B cell (primary cell): ENCODE results near the gene CLCN7. TPM values are rescaled to one million over a fixed set of nuclear protein-coding genes. Genes with fewer than 3 reads are reported as not detected.

ENCODE experiments used
- ATAC-seq: fragments of 200-7000 bp; cut with Tn5 transposase; one replicate; pipeline ENCODE4 v1.10.0; 2021; ENCODE audit warnings: low read depth, mild to moderate bottlenecking, moderate number of reproducible peaks, moderate library complexity
- CTCF ChIA-PET: fragments of 350-600 bp; sonication (Branson Sonifier 250); formaldehyde crosslinking; loops from one replicate; lab custom pipeline; 2021; ENCODE audit warnings: antibody characterized with exemption, inconsistent platforms; lab: Charles Lee
- POLR2A ChIA-PET: fragments of 350-600 bp; sonication (Branson Sonifier 250); formaldehyde crosslinking; loops from one replicate; lab custom pipeline; 2021; ENCODE audit warnings: antibody characterized with exemption; lab: Charles Lee
- DNase-seq: peaks from one replicate; pipeline ENCODE4 v3.0.0; 2013
- H2AFZ ChIP-seq: 2 replicates; pipeline ENCODE4 v1.6.1; 2012; ENCODE audit warnings: mild to moderate bottlenecking, low read depth, low read length; ENCODE audit not compliant: insufficient read depth, poor library complexity, severe bottlenecking
- H3K27ac ChIP-seq, 2 donors: 1 replicate in 1 of 2; 2 replicates in 1 of 2; pipeline ENCODE4 v1.5.1; 2012 to 2013; ENCODE audit warnings: low read length in 2 of 2, mild to moderate bottlenecking in 2 of 2, moderate library complexity in 1 of 2
- H3K27me3 ChIP-seq, 4 experiments: fragments of 200-600 bp in 1 of 4; sonication (generic) in 1 of 4; replicated peaks in 1 of 4; 1 replicate in 2 of 4; 2 replicates in 2 of 4; pipeline versions ENCODE4 v1.6.1 to v1.7.0; 2013 to 2016; ENCODE audit warnings: low read length in 3 of 4, mild to moderate bottlenecking in 2 of 4, mixed read lengths in 1 of 4, moderate library complexity in 1 of 4; ENCODE audit not compliant: insufficient read depth in 4 of 4, control insufficient read depth in 3 of 4; ENCODE audit errors: control extremely low read depth in 1 of 4
- H3K36me3 ChIP-seq, 2 experiments: replicated peaks in 1 of 2; 1 replicate in 1 of 2; 2 replicates in 1 of 2; pipeline versions ENCODE4 v1.6.1 to v1.7.1; 2013; ENCODE audit warnings: low read length in 1 of 2; ENCODE audit not compliant: insufficient read depth in 2 of 2, control insufficient read depth in 1 of 2; ENCODE audit errors: control extremely low read depth in 1 of 2, extremely low read depth in 1 of 2
- H3K4me1 ChIP-seq, 2 donors: fragments of 200-600 bp in 1 of 2; sonication (generic) in 1 of 2; 1 replicate in 1 of 2; 2 replicates in 1 of 2; pipeline versions ENCODE4 v1.5.1 to v1.6.1; 2013 to 2017; ENCODE audit warnings: low read length in 2 of 2; ENCODE audit not compliant: control insufficient read depth in 2 of 2, insufficient read depth in 2 of 2
- H3K4me2 ChIP-seq: replicated peaks from 2 replicates; pipeline ENCODE3; 2012; ENCODE audit warnings: mild to moderate bottlenecking, low read depth, low read length; ENCODE audit not compliant: poor library complexity, severe bottlenecking
- H3K4me3 ChIP-seq, 5 experiments: fragments of 200-600 bp in 1 of 5; sonication (generic) in 1 of 5; 1 replicate in 3 of 5; 2 replicates in 2 of 5; pipeline versions ENCODE4 v1.5.1 to v1.7.0; 2011 to 2016; ENCODE audit warnings: low read length in 4 of 5, mild to moderate bottlenecking in 4 of 5, low read depth in 2 of 5, control low read depth in 1 of 5, moderate library complexity in 1 of 5; ENCODE audit not compliant: insufficient read depth in 1 of 5; ENCODE audit errors: control extremely low read depth in 1 of 5, extremely low read depth in 1 of 5
- H3K79me2 ChIP-seq: fragments of 200-600 bp; sonication (generic); one replicate; pipeline ENCODE4 v1.6.0; 2016; ENCODE audit warnings: low read length; ENCODE audit not compliant: control insufficient read depth, insufficient read depth
- H3K9ac ChIP-seq: fragments of 200-600 bp; sonication (generic); 2 replicates; pipeline ENCODE4 v1.6.1; 2017; ENCODE audit warnings: mild to moderate bottlenecking, low read length, moderate library complexity
- H3K9me3 ChIP-seq, 3 donors: one replicate each; pipeline versions ENCODE4 v1.6.1 to v1.7.1; 2013; ENCODE audit warnings: low read length in 2 of 3; ENCODE audit not compliant: control insufficient read depth in 2 of 3, insufficient read depth in 1 of 3; ENCODE audit errors: control extremely low read depth in 1 of 3
- H4K20me1 ChIP-seq: 2 replicates; pipeline ENCODE4 v1.6.0; 2012; ENCODE audit warnings: mild to moderate bottlenecking, low read length; ENCODE audit not compliant: insufficient read depth, control insufficient read depth, poor library complexity, severe bottlenecking
- H3K27ac Mint-ChIP-seq: one replicate; pipeline ENCODE4 v1.8.0; 2021; ENCODE audit warnings: mixed read lengths
- H3K27me3 Mint-ChIP-seq: one replicate; pipeline ENCODE4 v1.8.0; 2021; ENCODE audit warnings: mixed read lengths
- H3K4me1 Mint-ChIP-seq: one replicate; pipeline ENCODE4 v1.8.0; 2021; ENCODE audit warnings: mixed read lengths
- H3K4me3 Mint-ChIP-seq: one replicate; pipeline ENCODE4 v1.8.0; 2021; ENCODE audit warnings: mixed read lengths
- H3K9me3 Mint-ChIP-seq: one replicate; pipeline ENCODE4 v1.8.0; 2022; ENCODE audit warnings: mixed read lengths; ENCODE audit not compliant: insufficient read depth
- EZH2 ChIP-seq: IDR thresholded peaks from 2 replicates; pipeline ENCODE4 v1.6.1; 2012; ENCODE audit warnings: borderline replicate concordance, low read depth, mild to moderate bottlenecking, moderate library complexity, low read length; ENCODE audit not compliant: insufficient read depth, poor library complexity, severe bottlenecking
- WGBS: methylation state at CpG from one replicate; pipeline ENCODE4 v1.1.5; 2013; ENCODE audit warnings: missing lambda C conversion rate; ENCODE audit not compliant: insufficient coverage; 5-methylcytosine and 5-hydroxymethylcytosine counted together
- intact Hi-C: fragments of 100-400 bp; cut with micrococcal nuclease; formaldehyde crosslinking; loops from one replicate; pipeline ENCODE4 v1.10.0; 2022
- polyA plus RNA-seq: library from polyadenylated mRNA; depleted of rRNA; stranded (reverse); fragments of >200 nt; gene quantifications from 2 replicates; pipeline ENCODE4 v1.2.3, GENCODE V29; 2012
- total RNA-seq, 2 donors: library from RNA; stranded (reverse); fragments of 120-200 nt in 1 of 2; gene quantifications; 1 replicate in 1 of 2; 2 replicates in 1 of 2; pipeline versions ENCODE4 v1.2.3 to v1.2.4, GENCODE V29; 2013 to 2022
- TF ChIP-seq, protein P1 (sequence below): fragments of 200-600 bp; IDR thresholded peaks from one replicate; pipeline ENCODE4 v1.8.0; 2022; ENCODE audit warnings: antibody characterized with exemption, mild to moderate bottlenecking

The CLCN7 gene
- total and polyA plus RNA-seq, 2 donors (not counting 1 experiment from before 2014, with no cell fraction given): 215 to 274 TPM

- Mint-ChIP-seq H3K4me1 (peaks cover 4% of the 10 kb centered on the region), H3K27ac (no peak overlapping the region), H3K9me3 (no peaks in the 10 kb centered on the region), H3K4me3 (no peak overlapping the region), H3K27me3 (no peaks in the 10 kb centered on the region)
- H3K79me2 ChIP-seq: no peaks in the 10 kb centered on the region
- H4K20me1 ChIP-seq: no peaks in the 10 kb centered on the region
- H3K4me2 ChIP-seq: peak overlapping the region; percentile 74
- 93% methylated on average over 38 of the region's 38 CpGs for WGBS
- no peaks in the 10 kb centered on the region for H3K9me3 ChIP-seq
- TF ChIP-seq, protein P1, sequence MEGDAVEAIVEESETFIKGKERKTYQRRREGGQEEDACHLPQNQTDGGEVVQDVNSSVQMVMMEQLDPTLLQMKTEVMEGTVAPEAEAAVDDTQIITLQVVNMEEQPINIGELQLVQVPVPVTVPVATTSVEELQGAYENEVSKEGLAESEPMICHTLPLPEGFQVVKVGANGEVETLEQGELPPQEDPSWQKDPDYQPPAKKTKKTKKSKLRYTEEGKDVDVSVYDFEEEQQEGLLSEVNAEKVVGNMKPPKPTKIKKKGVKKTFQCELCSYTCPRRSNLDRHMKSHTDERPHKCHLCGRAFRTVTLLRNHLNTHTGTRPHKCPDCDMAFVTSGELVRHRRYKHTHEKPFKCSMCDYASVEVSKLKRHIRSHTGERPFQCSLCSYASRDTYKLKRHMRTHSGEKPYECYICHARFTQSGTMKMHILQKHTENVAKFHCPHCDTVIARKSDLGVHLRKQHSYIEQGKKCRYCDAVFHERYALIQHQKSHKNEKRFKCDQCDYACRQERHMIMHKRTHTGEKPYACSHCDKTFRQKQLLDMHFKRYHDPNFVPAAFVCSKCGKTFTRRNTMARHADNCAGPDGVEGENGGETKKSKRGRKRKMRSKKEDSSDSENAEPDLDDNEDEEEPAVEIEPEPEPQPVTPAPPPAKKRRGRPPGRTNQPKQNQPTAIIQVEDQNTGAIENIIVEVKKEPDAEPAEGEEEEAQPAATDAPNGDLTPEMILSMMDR: no peak
- no peak for TF ChIP-seq EZH2
- ATAC-seq (no peak), DNase-seq (no peak)
- intact Hi-C loops: no loop called here
- no peak overlapping the region for H3K4me3 ChIP-seq
- peaks cover 0 to 27% of the 10 kb centered on the region in 2 experiments for H3K36me3 ChIP-seq
- ChIA-PET POLR2A (interaction anchor here (1.3 kb wide), 2 partner anchors 9 to 50 kb away, joined by 3 to 4 read pairs; partner anchors contain the start of gene TELO2), CTCF (no interaction called here)
- no peak overlapping the region for H2AFZ ChIP-seq
- peaks cover 24% of the 10 kb centered on the region in 2 donors for H3K4me1 ChIP-seq
- peak overlapping the region in 1 of 2 donors; percentile 100 for H3K27ac ChIP-seq
- H3K27me3 ChIP-seq: no peaks in the 10 kb centered on the region
- no peak overlapping the region for H3K9ac ChIP-seq
These were observed 31.3 kb downstream of the CLCN7 start for GRCh38 chr16:1443403-1443973.

DNA sequence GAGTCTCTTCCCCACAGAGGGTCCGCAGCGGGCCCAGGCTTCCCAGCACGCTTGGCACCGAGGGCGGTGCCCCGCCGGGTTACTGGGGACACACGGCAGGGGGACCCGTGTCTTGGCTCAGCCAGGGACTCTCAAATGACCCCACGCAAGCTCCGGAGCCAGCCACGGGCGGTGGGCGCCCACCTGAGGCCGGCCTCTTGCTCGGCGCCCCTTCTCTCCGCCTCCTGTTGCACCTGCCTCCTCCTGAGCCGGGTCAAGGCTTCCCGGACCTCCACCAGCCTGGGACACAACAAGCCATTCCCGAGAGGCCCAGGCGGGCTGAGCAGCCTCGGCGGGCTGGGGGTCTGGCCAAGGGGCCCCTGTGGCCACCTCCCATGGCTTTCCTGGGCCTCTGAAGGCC, 32.1 kb downstream of the CLCN7 start:
- Mint-ChIP-seq H3K27ac (no peak overlapping the region), H3K27me3 (no peaks in the 10 kb centered on the region), H3K4me3 (no peak overlapping the region), H3K9me3 (no peaks in the 10 kb centered on the region), H3K4me1 (peaks cover 4% of the 10 kb centered on the region)
- H3K9me3 ChIP-seq: no peaks in the 10 kb centered on the region
- H3K36me3 ChIP-seq: peaks cover 0 to 19% of the 10 kb centered on the region in 2 experiments
- intact Hi-C loops: no loop called here
- H3K9ac ChIP-seq: no peak overlapping the region
- no peak for ATAC-seq
- no peaks in the 10 kb centered on the region for H3K27me3 ChIP-seq
- no peak overlapping the region for H3K4me3 ChIP-seq
- no peak for DNase-seq
- WGBS: 89% methylated on average over 24 of the region's 24 CpGs
- peaks cover 24% of the 10 kb centered on the region in 2 donors for H3K4me1 ChIP-seq
- ChIA-PET POLR2A (interaction anchor here (1.3 kb wide), 1 partner anchor 8 kb away, joined by 4 read pairs; no protein-coding TSS in a partner anchor), CTCF (no interaction called here)
- H4K20me1 ChIP-seq: no peaks in the 10 kb centered on the region
- H3K27ac ChIP-seq: no peak overlapping the region
- H3K79me2 ChIP-seq: no peaks in the 10 kb centered on the region
- no peak for TF ChIP-seq EZH2
- TF ChIP-seq, protein P1: no peak
- no peak overlapping the region for H2AFZ ChIP-seq
- no peak overlapping the region for H3K4me2 ChIP-seq
